HG03571 (cell line): ENCODE results near the gene GPX4.

Experiments
- ATAC-seq: cut with Tn5 transposase; IDR thresholded peaks from one replicate; pipeline ENCODE4 v1.9.1; 2021; ENCODE audit not compliant: unreplicated experiment

Gene GPX4

GRCh38 chr19:1103708-1104310 is at the start of gene GPX4:
TSS of gene GPX4 (plus strand) at chr19:1103994. CDS start at chr19:1104044, 50 bp downstream.
- peak; percentile 54 for ATAC-seq

GRCh38 chr19:1054102-1055027 is 49.4 kb upstream of the GPX4 start:
- no peak for ATAC-seq

GRCh38 chr19:1055028-1055425 is 48.8 kb upstream of the GPX4 start:
- ATAC-seq, result no peak

DNA sequence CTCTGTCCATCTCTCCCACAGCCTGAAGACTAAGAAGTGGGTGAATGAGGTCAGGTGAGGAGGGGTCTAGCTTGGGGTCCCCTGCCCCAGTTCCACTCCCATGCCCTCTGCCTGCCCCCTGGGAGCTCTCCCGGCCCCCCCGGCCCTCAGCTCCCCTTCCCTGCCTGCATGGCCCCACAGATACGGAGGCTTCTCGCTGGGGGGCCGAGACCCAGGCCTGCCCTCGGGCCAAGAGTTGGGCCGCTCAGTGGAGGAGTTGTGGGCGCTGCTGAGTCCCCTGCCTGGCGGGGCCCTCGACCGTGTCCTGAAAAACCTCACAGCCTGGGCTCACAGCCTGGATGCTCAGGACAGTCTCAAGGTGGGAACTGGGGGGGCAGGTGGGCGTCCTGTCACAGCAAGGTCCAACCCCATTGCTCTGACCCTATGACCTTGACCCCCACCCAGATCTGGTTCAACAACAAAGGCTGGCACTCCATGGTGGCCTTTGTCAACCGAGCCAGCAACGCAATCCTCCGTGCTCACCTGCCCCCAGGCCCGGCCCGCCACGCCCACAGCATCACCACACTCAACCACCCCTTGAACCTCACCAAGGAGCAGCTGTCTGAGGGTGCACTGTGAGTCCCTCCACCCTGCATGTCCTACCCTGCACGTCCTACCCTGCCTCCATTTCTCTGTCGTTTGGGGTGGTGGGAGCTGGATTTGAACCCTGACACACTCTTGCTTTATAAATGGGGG is 47.7 kb upstream of the GPX4 start:
- no peak for ATAC-seq

GRCh38 chr19:1057176-1057855 is 46.5 kb upstream of the GPX4 start:
- ATAC-seq, result no peak

- no peak for ATAC-seq
Observed at GRCh38 chr19:1058112-1058511, 45.7 kb upstream of the GPX4 start.

GRCh38 chr19:1060689-1061088 is 43.1 kb upstream of the GPX4 start:
- ATAC-seq, result no peak

DNA sequence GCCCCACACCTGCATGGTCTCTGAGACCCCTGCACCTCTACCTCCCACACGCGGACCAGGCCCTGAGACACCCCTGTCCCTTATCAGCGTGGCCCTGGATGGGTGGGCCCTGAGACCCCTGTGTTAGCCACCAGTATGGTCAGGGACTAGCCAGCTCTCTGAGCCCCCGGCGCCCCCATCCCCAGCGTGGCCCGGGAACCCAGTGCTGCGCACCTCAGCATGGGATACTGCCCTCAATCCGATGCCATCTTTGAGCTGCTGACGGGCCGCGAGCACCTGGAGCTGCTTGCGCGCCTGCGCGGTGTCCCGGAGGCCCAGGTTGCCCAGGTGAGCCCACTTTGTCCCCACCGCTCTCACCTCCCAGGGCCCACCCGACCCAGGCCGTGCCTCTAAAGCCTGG is 41.8 kb upstream of the GPX4 start:
- no peak for ATAC-seq

GRCh38 chr19:1062387-1063029 is 41.3 kb upstream of the GPX4 start:
- ATAC-seq, result no peak

DNA sequence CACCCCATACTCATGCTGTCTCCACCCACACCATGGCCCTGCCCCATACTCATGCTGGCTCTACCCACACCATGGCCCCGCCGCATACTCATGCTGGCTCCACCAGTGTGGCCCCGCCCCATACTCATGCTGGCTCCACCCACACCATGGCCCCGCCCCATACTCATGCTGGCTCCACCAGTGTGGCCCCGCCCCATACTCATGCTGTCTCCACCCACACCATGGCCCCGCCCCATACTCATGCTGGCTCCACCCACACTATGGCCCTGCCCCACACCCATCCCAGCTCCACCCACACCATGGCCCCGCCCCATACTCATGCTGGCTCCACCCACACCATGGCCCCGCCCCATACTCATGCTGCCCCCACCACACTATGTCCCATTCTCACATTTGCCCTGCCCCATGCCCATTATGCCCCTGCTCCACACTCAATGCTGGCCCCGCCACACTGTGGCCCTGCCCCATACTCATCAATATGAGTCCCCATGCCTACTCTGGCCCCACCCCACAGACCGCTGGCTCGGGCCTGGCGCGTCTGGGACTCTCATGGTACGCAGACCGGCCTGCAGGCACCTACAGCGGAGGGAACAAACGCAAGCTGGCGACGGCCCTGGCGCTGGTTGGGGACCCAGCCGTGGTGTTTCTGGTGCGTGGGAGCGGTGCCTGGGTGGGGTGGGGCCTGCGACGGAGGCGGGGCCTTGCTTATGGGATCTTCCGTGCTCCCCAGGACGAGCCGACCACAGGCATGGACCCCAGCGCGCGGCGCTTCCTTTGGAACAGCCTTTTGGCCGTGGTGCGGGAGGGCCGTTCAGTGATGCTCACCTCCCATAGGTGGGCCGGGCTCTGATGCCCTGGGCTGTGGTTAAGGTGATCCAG is 40.5 kb upstream of the GPX4 start:
- no peak for ATAC-seq

GRCh38 chr19:1063909-1064660 is 39.7 kb upstream of the GPX4 start:
- no peak for ATAC-seq

- ATAC-seq, result no peak
Observed at GRCh38 chr19:1064661-1065605, 38.9 kb upstream of the GPX4 start.

- ATAC-seq, result no peak
Observed at GRCh38 chr19:1065606-1066109, 38.1 kb upstream of the GPX4 start.

DNA sequence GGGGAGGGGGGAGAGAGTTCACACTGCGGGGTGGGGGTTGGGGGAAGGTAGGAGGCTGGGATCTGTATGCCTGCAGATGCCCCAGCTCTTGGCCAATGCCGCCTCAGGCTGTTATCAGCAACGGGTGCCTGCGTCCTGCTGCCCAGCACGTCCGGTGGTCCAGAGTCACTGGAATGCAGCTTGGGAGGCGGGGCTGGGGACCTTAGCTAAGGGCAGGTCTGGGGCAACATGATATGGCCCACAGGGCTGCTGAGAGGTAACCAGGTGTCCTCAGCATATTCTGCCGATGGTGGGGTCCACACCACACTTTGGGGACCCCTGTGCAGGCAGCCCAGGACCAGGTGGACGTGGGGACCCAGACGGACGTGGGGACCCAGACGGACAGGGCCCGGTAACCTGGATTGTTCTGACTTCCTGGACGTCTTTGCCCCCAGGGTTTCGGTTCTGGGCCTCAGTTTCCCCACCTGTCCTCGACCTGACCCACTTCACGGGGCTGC is 37.5 kb upstream of the GPX4 start:
- ATAC-seq, result no peak

GRCh38 chr19:1066748-1067340 is 37.0 kb upstream of the GPX4 start, which contains the start of gene ARHGAP45:
TSS of gene ARHGAP45 (plus strand) at chr19:1067167. CDS start at chr19:1067406, 239 bp downstream.
- ATAC-seq, result peak; percentile 38

- peak; percentile 19 for ATAC-seq
Observed at GRCh38 chr19:1067341-1067957, 36.3 kb upstream of the GPX4 start.
